ENCODE data around the gene CLDN16. TPM values are rescaled to one million over a fixed set of nuclear protein-coding genes. Genes with fewer than 3 reads are reported as not detected.

The CLDN16 gene
- total and polyA plus RNA-seq, 2 experiments from 2014 or later, result 0.39 to 0.77 TPM

GRCh38 chr3:190396001-190396400 lies 8.0 kb downstream of the CLDN16 start:
- H3K9me3 ChIP-seq (ENCODE audit: low read depth), result no peaks in the 10 kb centered on the region
- TF ChIP-seq CTCF (IDR thresholded peaks at IDR 0.05; ENCODE audit: poor library complexity) (no peak), EZH2 (IDR thresholded peaks at IDR 0.05; ENCODE audit: borderline replicate concordance) (no peak), EZH2phosphoT487 (IDR thresholded peaks at IDR 0.05; ENCODE audit: low read depth, severe bottlenecking, unreplicated experiment) (no peak)
- no peak overlapping the region for H3K4me3 ChIP-seq
- no peak overlapping the region for H3K4me2 ChIP-seq
- no peaks in the 10 kb centered on the region for H3K79me2 ChIP-seq
- H3K4me1 ChIP-seq (ENCODE audit: insufficient read depth), result no peaks in the 10 kb centered on the region
- H3K27ac ChIP-seq, result no peak overlapping the region
- DNase-seq (ENCODE audit: low spot score), result no peak
- no peaks in the 10 kb centered on the region for H3K27me3 ChIP-seq
- H2AFZ ChIP-seq, result no peak overlapping the region
- H3K36me3 ChIP-seq (replicated peaks; ENCODE audit: insufficient read depth, low read depth), result no peaks in the 10 kb centered on the region
- H4K20me1 ChIP-seq (ENCODE audit: insufficient read depth, poor library complexity, severe bottlenecking), result no peaks in the 10 kb centered on the region
- no peaks in the 10 kb centered on the region for H3K9me2 ChIP-seq (replicated peaks; ENCODE audit: insufficient read depth)

GRCh38 chr3:190397889-190398288 lies 9.9 kb downstream of the CLDN16 start:
- Histone ChIP-seq H3K36me3 (replicated peaks; ENCODE audit: insufficient read depth, low read depth) (no peaks in the 10 kb centered on the region), H3K79me2 (no peaks in the 10 kb centered on the region), H3K27ac (no peak overlapping the region), H3K4me3 (no peak overlapping the region), H4K20me1 (ENCODE audit: insufficient read depth, poor library complexity, severe bottlenecking) (no peaks in the 10 kb centered on the region), H2AFZ (no peak overlapping the region), H3K27me3 (no peaks in the 10 kb centered on the region), H3K9me2 (replicated peaks; ENCODE audit: insufficient read depth) (no peaks in the 10 kb centered on the region), H3K9me3 (ENCODE audit: low read depth) (no peaks in the 10 kb centered on the region), H3K4me2 (no peak overlapping the region), H3K4me1 (ENCODE audit: insufficient read depth) (no peaks in the 10 kb centered on the region)
- 87% methylated on average over 4 of the region's 4 CpGs for WGBS (ENCODE audit: low lambda C conversion rate, missing lambda C conversion rate)
- TF ChIP-seq CTCF (IDR thresholded peaks at IDR 0.05; ENCODE audit: poor library complexity), result no peak
- TF ChIP-seq EZH2phosphoT487 (IDR thresholded peaks at IDR 0.05; ENCODE audit: low read depth, severe bottlenecking, unreplicated experiment), result no peak
- TF ChIP-seq EZH2 (IDR thresholded peaks at IDR 0.05; ENCODE audit: borderline replicate concordance), result no peak
- no peak for DNase-seq (ENCODE audit: low spot score)

- DNase-seq (ENCODE audit: low spot score), result no peak
- H2AFZ ChIP-seq, result no peak overlapping the region
- no peak overlapping the region for H3K27ac ChIP-seq
- no peaks in the 10 kb centered on the region for H3K27me3 ChIP-seq
- no peaks in the 10 kb centered on the region for H4K20me1 ChIP-seq (ENCODE audit: insufficient read depth, poor library complexity, severe bottlenecking)
- no peaks in the 10 kb centered on the region for H3K9me3 ChIP-seq (ENCODE audit: low read depth)
- H3K4me2 ChIP-seq, result no peak overlapping the region
- 96% methylated on average over 8 of the region's 8 CpGs for WGBS (ENCODE audit: low lambda C conversion rate, missing lambda C conversion rate)
- TF ChIP-seq EZH2 (IDR thresholded peaks at IDR 0.05; ENCODE audit: borderline replicate concordance), result no peak
- no peak for TF ChIP-seq EZH2phosphoT487 (IDR thresholded peaks at IDR 0.05; ENCODE audit: low read depth, severe bottlenecking, unreplicated experiment)
- TF ChIP-seq CTCF (IDR thresholded peaks at IDR 0.05; ENCODE audit: poor library complexity), result no peak
- H3K9me2 ChIP-seq (replicated peaks; ENCODE audit: insufficient read depth), result no peaks in the 10 kb centered on the region
- no peak overlapping the region for H3K4me3 ChIP-seq
- no peaks in the 10 kb centered on the region for H3K36me3 ChIP-seq (replicated peaks; ENCODE audit: insufficient read depth, low read depth)
- no peaks in the 10 kb centered on the region for H3K79me2 ChIP-seq
- no peaks in the 10 kb centered on the region for H3K4me1 ChIP-seq (ENCODE audit: insufficient read depth)
Measured at GRCh38 chr3:190399677-190400076, 11.7 kb downstream of the CLDN16 start.

GRCh38 chr3:190401963-190402362 lies 14.0 kb downstream of the CLDN16 start:
- Histone ChIP-seq H3K9me2 (replicated peaks; ENCODE audit: insufficient read depth) (no peaks in the 10 kb centered on the region), H3K79me2 (no peaks in the 10 kb centered on the region), H3K4me3 (no peak overlapping the region), H3K4me2 (no peak overlapping the region), H3K36me3 (replicated peaks; ENCODE audit: insufficient read depth, low read depth) (no peaks in the 10 kb centered on the region), H3K9me3 (ENCODE audit: low read depth) (no peaks in the 10 kb centered on the region), H3K27ac (no peak overlapping the region), H2AFZ (no peak overlapping the region), H3K4me1 (ENCODE audit: insufficient read depth) (no peaks in the 10 kb centered on the region), H4K20me1 (ENCODE audit: insufficient read depth, poor library complexity, severe bottlenecking) (no peaks in the 10 kb centered on the region), H3K27me3 (no peaks in the 10 kb centered on the region)
- TF ChIP-seq EZH2 (IDR thresholded peaks at IDR 0.05; ENCODE audit: borderline replicate concordance), result no peak
- TF ChIP-seq EZH2phosphoT487 (IDR thresholded peaks at IDR 0.05; ENCODE audit: low read depth, severe bottlenecking, unreplicated experiment), result no peak
- TF ChIP-seq CTCF (IDR thresholded peaks at IDR 0.05; ENCODE audit: poor library complexity), result no peak
- WGBS (ENCODE audit: low lambda C conversion rate, missing lambda C conversion rate), result 74% methylated on average over 4 of the region's 4 CpGs
- DNase-seq (ENCODE audit: low spot score), result no peak

Measured in hepatocyte (in vitro differentiated cells).